PC-3 (cell line): ENCODE data around the gene FXR2. TPM values are rescaled to one million over a fixed set of nuclear protein-coding genes. Genes with fewer than 3 reads are reported as not detected.
A peak's percentile ranks its signal among the peaks of the same experiment; 100 is the strongest.

Experiments used
- ATAC-seq: fragments of 200-7000 bp; cut with Tn5 transposase; 2 replicates; pipeline ENCODE4 v1.9.1; 2020; ENCODE audit warnings: mild to moderate bottlenecking, moderate library complexity
- BruUV-seq: library from RNA; stranded (reverse); fragments of 400-500 nt; replicated peaks from 2 replicates; lab custom pipeline; 2021; lab: Mats Ljungman, UMichigan
- CTCF ChIA-PET: fragments of 300-600 bp; sonication (Branson Sonifier 250); formaldehyde crosslinking; loops from one replicate; lab custom pipeline; 2022; ENCODE audit warnings: antibody characterized with exemption; lab: Charles Lee
- POLR2A ChIA-PET: fragments of 300-600 bp; sonication (Branson Sonifier 250); formaldehyde crosslinking; loops from one replicate; lab custom pipeline; 2022; ENCODE audit warnings: antibody characterized with exemption; ENCODE audit not compliant: unreplicated experiment; lab: Charles Lee
- DNase-seq: peaks from one replicate; pipeline ENCODE4 v3.0.0-alpha.2; 2015
- H2AFZ ChIP-seq: fragments of 300-600 bp; sonication (generic); 2 replicates; pipeline ENCODE4 v1.6.0; 2016; ENCODE audit warnings: antibody characterized with exemption, low read length
- H3F3A ChIP-seq: fragments of 300-600 bp; sonication (generic); one replicate; pipeline ENCODE4 v1.6.0; 2017; ENCODE audit warnings: antibody characterized with exemption, low read length, control low read depth, mild to moderate bottlenecking; ENCODE audit not compliant: unreplicated experiment
- H3K27ac ChIP-seq: fragments of 300-600 bp; sonication (generic); 2 replicates; pipeline ENCODE4 v1.5.1; 2016; ENCODE audit warnings: mild to moderate bottlenecking, low read length
- H3K27me3 ChIP-seq: fragments of 300-600 bp; sonication (generic); 2 replicates; pipeline ENCODE4 v1.6.1; 2016; ENCODE audit warnings: low read length, mixed read lengths
- H3K36me3 ChIP-seq: fragments of 300-600 bp; sonication (generic); 2 replicates; pipeline ENCODE4 v1.6.1; 2016; ENCODE audit warnings: low read depth, mixed run types, low read length, mixed read lengths
- H3K4me1 ChIP-seq: fragments of 300-600 bp; sonication (generic); 2 replicates; pipeline ENCODE4 v1.5.1; 2016; ENCODE audit warnings: low read length; ENCODE audit not compliant: insufficient read depth
- H3K4me2 ChIP-seq: fragments of 300-600 bp; sonication (generic); 2 replicates; pipeline ENCODE4 v1.6.0; 2016; ENCODE audit warnings: low read length
- H3K4me3 ChIP-seq: fragments of 300-600 bp; sonication (generic); 2 replicates; pipeline ENCODE4 v1.5.1; 2016; ENCODE audit warnings: mild to moderate bottlenecking, low read length, mixed read lengths
- H3K79me2 ChIP-seq: fragments of 300-600 bp; sonication (generic); 2 replicates; pipeline ENCODE4 v1.6.1; 2017; ENCODE audit warnings: low read length, mixed read lengths
- H3K9ac ChIP-seq: fragments of 300-600 bp; sonication (generic); 2 replicates; pipeline ENCODE4 v1.6.0; 2016; ENCODE audit warnings: mild to moderate bottlenecking, low read length
- H3K9me2 ChIP-seq: fragments of 300-600 bp; sonication (generic); replicated peaks from 2 replicates; pipeline ENCODE4 v1.6.1; 2016; ENCODE audit warnings: mixed run types, low read length, mixed read lengths
- H3K9me3 ChIP-seq: fragments of 300-600 bp; sonication (generic); 2 replicates; pipeline ENCODE4 v1.6.1; 2016; ENCODE audit warnings: low read length, mixed read lengths
- H4K20me1 ChIP-seq: fragments of 300-600 bp; sonication (generic); 2 replicates; pipeline ENCODE4 v1.6.1; 2016; ENCODE audit warnings: low read length, mixed read lengths
- CTCF ChIP-seq: fragments of 300-600 bp; sonication (generic); conservative IDR thresholded peaks from 2 replicates; pipeline ENCODE4 v1.5.1; 2017; ENCODE audit warnings: antibody characterized with exemption, low read depth, mild to moderate bottlenecking, low read length
- EZH2 ChIP-seq: fragments of 300-600 bp; sonication (generic); IDR thresholded peaks from one replicate; pipeline ENCODE4 v1.6.1; 2017; ENCODE audit warnings: antibody characterized with exemption, mild to moderate bottlenecking, low read length; ENCODE audit not compliant: unreplicated experiment
- EZH2phosphoT487 ChIP-seq: fragments of 300-600 bp; sonication (generic); IDR thresholded peaks from 2 replicates; pipeline ENCODE4 v1.6.1; 2018; ENCODE audit warnings: mild to moderate bottlenecking, antibody characterized with exemption, low read length, borderline replicate concordance
- intact Hi-C: fragments of 100-400 bp; cut with micrococcal nuclease; formaldehyde crosslinking; loops from 2 replicates; pipeline ENCODE4 v1.9.0; 2023
- total RNA-seq: library from RNA; depleted of rRNA; stranded (reverse); fragments of >200 nt; gene quantifications from 2 replicates; pipeline ENCODE4 v1.2.3, GENCODE V29; 2014

FXR2 gene
- total RNA-seq, 1 experiment from 2014 or later = 51.4 TPM

GRCh38 chr17:7560172-7561027 lies 54.3 kb downstream of the FXR2 start:
- DNase-seq = peak; percentile 56
- Histone ChIP-seq H3K4me2 (peak overlapping the region; percentile 100), H3K27me3 (no peaks in the 10 kb centered on the region), H4K20me1 (no peaks in the 10 kb centered on the region), H3K9ac (peak overlapping the region; percentile 98), H3K27ac (no peak overlapping the region), H3K36me3 (peaks cover 9% of the 10 kb centered on the region; the same call in 1 of the 2 replicates), H2AFZ (no peak overlapping the region; the same call in 1 of the 2 replicates), H3K4me1 (peaks cover 37% of the 10 kb centered on the region), H3F3A (no peaks in the 10 kb centered on the region), H3K9me3 (no peaks in the 10 kb centered on the region), H3K9me2 (no peaks in the 10 kb centered on the region), H3K4me3 (peak overlapping the region; percentile 95), H3K79me2 (peaks cover 36% of the 10 kb centered on the region)
- intact Hi-C loops = loop anchor here (1.0 kb wide), 1 partner anchor 46 kb away; no protein-coding TSS in a partner anchor
- ChIA-PET POLR2A (interaction anchor here (0.6 kb wide), 1 partner anchor 21 kb away, joined by 3 read pairs; no protein-coding TSS in a partner anchor), CTCF (interaction anchor here (0.7 to 1.6 kb wide), 9 partner anchors 23 to 178 kb away, joined by 3 to 8 read pairs (median 4); partner anchors contain the start of genes MPDU1, SAT2, TMEM102 and TP53)
- BruUV-seq = no TSS peak
- peak; percentile 57 for ATAC-seq
- TF ChIP-seq EZH2phosphoT487 (no peak), EZH2 (no peak), CTCF (no peak)

GRCh38 chr17:7559320-7560171 lies 55.2 kb downstream of the FXR2 start:
- ChIA-PET POLR2A (no interaction called here), CTCF (interaction anchor here (0.7 to 1.6 kb wide), 9 partner anchors 24 to 177 kb away, joined by 3 to 8 read pairs (median 4); partner anchors contain the start of genes MPDU1, SAT2, TMEM102 and TP53)
- peaks cover 3% of the 10 kb centered on the region; the same call in 1 of the 2 replicates for H3K36me3 ChIP-seq
- H4K20me1 ChIP-seq = no peaks in the 10 kb centered on the region
- no peak overlapping the region for H3K4me3 ChIP-seq
- DNase-seq = no peak
- peaks cover 27% of the 10 kb centered on the region for H3K79me2 ChIP-seq
- TF ChIP-seq EZH2phosphoT487 = no peak
- TF ChIP-seq EZH2 = no peak
- TF ChIP-seq CTCF = no peak
- H3F3A ChIP-seq = no peaks in the 10 kb centered on the region
- H2AFZ ChIP-seq = no peak overlapping the region; the same call in 1 of the 2 replicates
- peaks cover 37% of the 10 kb centered on the region for H3K4me1 ChIP-seq
- no peaks in the 10 kb centered on the region for H3K9me2 ChIP-seq
- intact Hi-C loops = no loop called here
- BruUV-seq = no TSS peak
- H3K27ac ChIP-seq = no peak overlapping the region
- no peaks in the 10 kb centered on the region for H3K27me3 ChIP-seq
- peak overlapping the region; percentile 100; the same call in 1 of the 2 replicates for H3K4me2 ChIP-seq
- no peak overlapping the region for H3K9ac ChIP-seq
- no peak for ATAC-seq
- H3K9me3 ChIP-seq = no peaks in the 10 kb centered on the region
